T-helper 2 cell (primary cell): Measurements from ENCODE around the gene XPOT.

Source experiments
- DNase-seq, 5 experiments: peaks; one replicate each; pipeline versions ENCODE4 v3.0.0 to v3.0.0-alpha.2; 2012 to 2022

Gene XPOT

GRCh38 chr12:64427988-64428387, 23.8 kb downstream of the XPOT start:
- DNase-seq, result no peak

GRCh38 chr12:64428956-64429355, 24.8 kb downstream of the XPOT start:
- DNase-seq, result no peak

GRCh38 chr12:64430886-64431285, 26.7 kb downstream of the XPOT start:
- no peak for DNase-seq

GRCh38 chr12:64431791-64432190, 27.6 kb downstream of the XPOT start:
- DNase-seq, result no peak

- no peak for DNase-seq
These were observed 29.7 kb downstream of the XPOT start for GRCh38 chr12:64433915-64434314.

- no peak for DNase-seq
These were observed 35.9 kb downstream of the XPOT start for GRCh38 chr12:64440100-64440499.

GRCh38 chr12:64445490-64445889, 41.3 kb downstream of the XPOT start:
- DNase-seq, result no peak

GRCh38 chr12:64446295-64446694, 42.1 kb downstream of the XPOT start:
- DNase-seq, result no peak

GRCh38 chr12:64450057-64450640, 46.0 kb downstream of the XPOT start:
- no peak for DNase-seq

GRCh38 chr12:64450711-64451486, 46.7 kb downstream of the XPOT start:
- no peak for DNase-seq

- peak; percentile 32 to 72 (median 36) for DNase-seq
These were observed 47.7 kb downstream of the XPOT start, which contains the start of gene TBK1 for GRCh38 chr12:64451687-64452558. Gene TBK1, plus strand, starts transcription at chr12:64452120. Its CDS starts 3,751 bp downstream, at chr12:64455871.

GRCh38 chr12:64452559-64453329, 48.6 kb downstream of the XPOT start:
- peak in 2 of 5 experiments; percentile 16 to 47 for DNase-seq

GRCh38 chr12:64455506-64455905, 51.3 kb downstream of the XPOT start:
- DNase-seq, result no peak

- DNase-seq, result no peak
These were observed 51.9 kb downstream of the XPOT start for GRCh38 chr12:64456119-64456518.

GRCh38 chr12:64457032-64457431, 52.8 kb downstream of the XPOT start:
- peak in 2 of 5 experiments; percentile 9 to 55 for DNase-seq

GRCh38 chr12:64457466-64457865, 53.3 kb downstream of the XPOT start:
- DNase-seq, result no peak

- no peak for DNase-seq
These were observed 53.7 kb downstream of the XPOT start for GRCh38 chr12:64457923-64458322.

- peak in 2 of 5 experiments; percentile 26 to 35 for DNase-seq
These were observed 55.3 kb downstream of the XPOT start for GRCh38 chr12:64459394-64459891.

- DNase-seq, result no peak
These were observed 57.6 kb downstream of the XPOT start for GRCh38 chr12:64461634-64462414.

GRCh38 chr12:64466178-64466577, 62.0 kb downstream of the XPOT start:
- DNase-seq, result no peak

GRCh38 chr12:64468966-64469365, 64.8 kb downstream of the XPOT start:
- no peak for DNase-seq
